ENCODE data around the gene COL26A1. TPM values are rescaled to one million over a fixed set of nuclear protein-coding genes. Genes with fewer than 3 reads are reported as not detected.

Gene COL26A1
- total RNA-seq, result 6.9 TPM

GRCh38 chr7:101362334-101363195 lies at the start of gene COL26A1:
COL26A1 (plus strand) TSS chr7:101362875; CDS start chr7:101363033, 158 bp downstream.

GRCh38 chr7:101321491-101322401 lies 40.9 kb upstream of the COL26A1 start, which contains the start of gene IFT22:
IFT22 (minus strand) TSS chr7:101321812; CDS start chr7:101321709, 103 bp downstream.

Other genes with a start within 250 kb of the COL26A1 start
- 6.8 TPM for gene SERPINE1, start 235.8 kb upstream of the COL26A1 start, total RNA-seq
- 32.5 TPM for gene AP1S1, start 208.4 kb upstream of the COL26A1 start, total RNA-seq
- gene VGF, start 197.3 kb upstream of the COL26A1 start, total RNA-seq, result 2.2 TPM
- gene NAT16, start 182.6 kb upstream of the COL26A1 start, total RNA-seq, result 0.82 TPM
- gene MOGAT3, start 161.8 kb upstream of the COL26A1 start, total RNA-seq, result not detected
- 26.4 TPM for gene PLOD3, start 145.3 kb upstream of the COL26A1 start, total RNA-seq
- gene ZNHIT1, start 144.7 kb upstream of the COL26A1 start, total RNA-seq, result 52.2 TPM
- 5.8 TPM for gene CLDN15, start 125.1 kb upstream of the COL26A1 start, total RNA-seq
- 133 TPM for gene FIS1, start 117.8 kb upstream of the COL26A1 start, total RNA-seq
- 41.7 TPM for gene IFT22, start 41.1 kb upstream of the COL26A1 start, total RNA-seq